GM21447 (cell line): ENCODE results near the gene CATSPER3.

Experiments used
- ATAC-seq: cut with Tn5 transposase; IDR thresholded peaks from one replicate; pipeline ENCODE4 v1.9.1; 2021; ENCODE audit not compliant: unreplicated experiment

Gene CATSPER3

GRCh38 chr5:134967607-134968006, at the start of gene CATSPER3:
Gene CATSPER3 (plus strand): TSS chr5:134967907. CDS start chr5:134967992, 85 bp downstream.
- no peak for ATAC-seq

GRCh38 chr5:134918861-134919260, 48.8 kb upstream of the CATSPER3 start:
- no peak for ATAC-seq

GRCh38 chr5:134920848-134921575, 46.7 kb upstream of the CATSPER3 start:
- no peak for ATAC-seq

- no peak for ATAC-seq
These were observed 35.2 kb upstream of the CATSPER3 start for GRCh38 chr5:134932508-134932907.

- ATAC-seq, result no peak
These were observed 33.5 kb upstream of the CATSPER3 start for GRCh38 chr5:134934202-134934601.

GRCh38 chr5:134935711-134936602, 31.8 kb upstream of the CATSPER3 start:
- no peak for ATAC-seq

- no peak for ATAC-seq
These were observed 30.2 kb upstream of the CATSPER3 start for GRCh38 chr5:134937526-134937925.

- ATAC-seq, result no peak
These were observed 29.7 kb upstream of the CATSPER3 start for GRCh38 chr5:134938030-134938429.

- no peak for ATAC-seq
These were observed 28.2 kb upstream of the CATSPER3 start for GRCh38 chr5:134939500-134939899.

- ATAC-seq, result no peak
These were observed 24.2 kb upstream of the CATSPER3 start for GRCh38 chr5:134943547-134943946.

- ATAC-seq, result no peak
These were observed 23.1 kb upstream of the CATSPER3 start for GRCh38 chr5:134944630-134945029.

GRCh38 chr5:134945041-134945440, 22.7 kb upstream of the CATSPER3 start:
- no peak for ATAC-seq

- ATAC-seq, result no peak
These were observed 18.8 kb upstream of the CATSPER3 start for GRCh38 chr5:134948911-134949310.

- no peak for ATAC-seq
These were observed 18.4 kb upstream of the CATSPER3 start for GRCh38 chr5:134949316-134949715.

GRCh38 chr5:134957920-134958608, 9.6 kb upstream of the CATSPER3 start:
- ATAC-seq, result no peak

GRCh38 chr5:134958755-134959154, 9.0 kb upstream of the CATSPER3 start:
- no peak for ATAC-seq

- ATAC-seq, result no peak
These were observed 4.6 kb upstream of the CATSPER3 start for GRCh38 chr5:134963098-134963497.

- no peak for ATAC-seq
These were observed 3.1 kb upstream of the CATSPER3 start for GRCh38 chr5:134964359-134965270.

- no peak for ATAC-seq
These were observed 2.4 kb upstream of the CATSPER3 start for GRCh38 chr5:134965271-134965825.

GRCh38 chr5:134968055-134968454, 348 bp downstream of the CATSPER3 start:
- ATAC-seq, result no peak
